ENCODE measurements around the gene USP10. TPM values are rescaled to one million over a fixed set of nuclear protein-coding genes. Genes with fewer than 3 reads are reported as not detected.

Gene USP10
- total RNA-seq, 2 experiments from 2014 or later = 105 to 108 TPM

DNA sequence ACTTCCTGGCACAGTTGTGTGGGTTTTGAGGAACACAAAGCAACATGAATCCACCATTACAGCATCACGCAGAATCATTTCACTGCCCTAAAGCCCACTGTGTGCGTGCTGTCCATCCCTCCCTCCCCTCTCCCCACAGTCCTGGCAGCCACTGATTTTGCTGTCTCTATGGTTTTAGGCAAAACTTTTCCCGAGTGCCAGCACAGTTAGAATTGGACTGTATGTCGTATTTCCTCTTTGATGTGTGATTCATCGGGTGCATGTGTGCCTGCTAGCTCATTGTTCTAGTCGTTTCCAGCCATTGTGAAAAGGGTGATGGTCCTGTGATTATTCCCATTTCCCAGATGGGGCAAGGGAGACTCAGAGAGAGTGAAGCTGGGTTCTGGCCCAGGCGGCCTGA, 38.8 kb upstream of the USP10 start:
- peaks cover 56% of the 10 kb centered on the region for H3K36me3 Mint-ChIP-seq
- POLR2A ChIA-PET = no interaction called here

DNA sequence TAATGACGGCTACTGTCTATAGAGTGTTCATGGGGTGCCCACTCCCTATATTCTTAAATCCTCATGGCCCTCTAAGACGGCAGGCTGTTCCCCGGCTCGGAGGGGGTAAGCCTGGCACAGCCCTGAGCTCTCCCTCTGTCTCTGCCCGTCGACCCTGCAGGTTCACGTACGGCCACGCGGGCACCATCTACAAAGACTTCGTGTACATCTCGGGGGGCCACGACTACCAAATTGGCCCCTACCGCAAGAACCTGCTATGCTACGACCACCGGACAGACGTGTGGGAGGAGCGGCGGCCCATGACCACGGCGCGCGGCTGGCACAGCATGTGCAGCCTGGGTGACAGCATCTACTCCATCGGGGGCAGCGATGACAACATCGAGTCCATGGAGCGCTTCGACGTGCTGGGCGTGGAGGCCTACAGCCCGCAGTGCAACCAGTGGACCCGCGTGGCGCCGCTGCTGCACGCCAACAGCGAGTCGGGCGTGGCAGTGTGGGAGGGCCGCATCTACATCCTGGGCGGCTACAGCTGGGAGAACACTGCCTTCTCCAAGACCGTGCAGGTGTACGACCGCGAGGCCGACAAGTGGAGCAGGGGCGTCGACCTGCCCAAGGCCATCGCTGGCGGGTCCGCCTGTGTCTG, 38.3 kb upstream of the USP10 start:
- ChIA-PET POLR2A (no interaction called here), CTCF (interaction anchor here (2.0 to 3.2 kb wide), 3 partner anchors 11 to 77 kb away, joined by 4 to 20 read pairs (median 5); no protein-coding TSS in a partner anchor)
- no peaks in the 10 kb centered on the region for H3K27me3 Mint-ChIP-seq
- no peak for DNase-seq
- intact Hi-C loops (cut with micrococcal nuclease) = no loop called here
- H3K4me3 Mint-ChIP-seq = no peak overlapping the region
- H3K36me3 Mint-ChIP-seq = peaks cover 56% of the 10 kb centered on the region
- H3K4me1 Mint-ChIP-seq (ENCODE audit: low read depth) = peaks cover 6% of the 10 kb centered on the region
- H3K9me3 Mint-ChIP-seq = no peaks in the 10 kb centered on the region
- H3K27ac Mint-ChIP-seq = no peak overlapping the region

More for the DNA sequence above, 38.8 kb upstream of the USP10 start:
- H3K27me3 Mint-ChIP-seq = no peaks in the 10 kb centered on the region
- H3K4me1 Mint-ChIP-seq (ENCODE audit: low read depth) = peaks cover 8% of the 10 kb centered on the region
- DNase-seq = no peak
- intact Hi-C loops (cut with micrococcal nuclease) = no loop called here
- H3K4me3 Mint-ChIP-seq = no peak overlapping the region
- no peak overlapping the region for H3K27ac Mint-ChIP-seq
- H3K9me3 Mint-ChIP-seq = no peaks in the 10 kb centered on the region
- CTCF ChIA-PET = interaction anchor here (2.7 kb wide), 1 partner anchor 11 kb away, joined by 8 read pairs; no protein-coding TSS in a partner anchor

DNA sequence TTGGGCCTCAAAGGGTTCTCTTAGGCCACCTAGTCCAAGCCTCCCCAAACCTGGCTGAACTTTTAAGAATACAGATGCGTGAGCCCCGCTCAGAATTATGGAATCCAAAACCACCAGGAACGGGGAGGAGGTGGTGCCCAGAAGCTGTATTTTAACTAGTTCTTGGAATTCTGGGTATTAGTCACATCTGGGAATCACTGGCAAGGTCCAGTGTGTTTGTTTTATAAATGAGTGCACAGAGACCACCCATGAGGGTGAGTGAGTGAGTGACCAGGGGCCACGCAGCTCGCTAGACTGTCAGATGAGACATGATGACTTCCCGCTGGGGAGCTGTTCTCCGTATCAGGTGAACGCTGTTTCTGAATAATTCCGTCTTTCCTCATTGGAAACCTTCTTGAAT, 37.3 kb upstream of the USP10 start:
- no peak overlapping the region for H3K4me3 Mint-ChIP-seq
- intact Hi-C loops (cut with micrococcal nuclease) = no loop called here
- no peaks in the 10 kb centered on the region for H3K9me3 Mint-ChIP-seq
- H3K27me3 Mint-ChIP-seq = no peaks in the 10 kb centered on the region
- H3K36me3 Mint-ChIP-seq = peaks cover 51% of the 10 kb centered on the region
- ChIA-PET CTCF (interaction anchor here (0.6 to 3.2 kb wide), 7 partner anchors 9 to 591 kb away, joined by 3 to 20 read pairs (median 4); no protein-coding TSS in a partner anchor), POLR2A (no interaction called here)
- no peak overlapping the region for H3K27ac Mint-ChIP-seq
- H3K4me1 Mint-ChIP-seq (ENCODE audit: low read depth) = peaks cover 4% of the 10 kb centered on the region
- DNase-seq = no peak

DNA sequence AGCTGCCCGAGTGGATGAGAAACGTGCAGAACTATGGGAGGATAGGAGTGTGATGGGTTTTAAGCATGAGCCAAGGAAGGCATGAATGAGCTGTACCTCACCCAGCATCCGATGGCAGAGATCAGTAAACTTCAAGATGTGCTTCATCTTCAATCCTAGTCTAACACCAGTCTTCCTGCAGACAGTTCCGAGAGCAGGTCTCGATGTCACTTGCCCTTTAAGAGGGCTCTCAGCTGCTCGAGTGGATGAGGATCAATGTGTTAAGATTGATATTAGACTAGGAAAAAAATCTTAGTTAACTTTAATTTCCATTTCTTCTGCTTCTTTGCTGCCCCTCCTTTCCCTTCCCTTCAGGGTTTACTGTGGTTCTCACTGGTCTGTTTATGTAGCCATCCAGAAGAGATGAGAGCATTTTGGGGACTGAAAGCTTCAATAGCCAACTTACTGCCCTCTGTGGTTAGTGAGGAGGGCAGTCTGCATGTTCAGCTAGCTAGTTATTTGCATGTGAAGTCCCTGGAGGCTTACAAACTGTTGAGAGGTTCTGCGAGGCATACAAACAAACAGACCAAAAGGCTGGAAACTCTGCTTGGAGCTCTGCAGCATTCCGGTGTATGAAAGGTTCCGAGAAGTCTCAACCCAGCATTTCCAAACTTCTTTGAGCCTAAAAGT, 36.2 kb upstream of the USP10 start:
- Mint-ChIP-seq H3K4me3 (no peak overlapping the region), H3K4me1 (ENCODE audit: low read depth) (peaks cover 1% of the 10 kb centered on the region), H3K9me3 (no peaks in the 10 kb centered on the region), H3K27ac (no peak overlapping the region), H3K36me3 (peaks cover 42% of the 10 kb centered on the region), H3K27me3 (no peaks in the 10 kb centered on the region)
- POLR2A ChIA-PET = interaction anchor here (0.9 kb wide), 1 partner anchor 42 kb away, joined by 3 read pairs; no protein-coding TSS in a partner anchor
- CTCF ChIA-PET = interaction anchor here (1.9 to 3.2 kb wide), 4 partner anchors 9 to 75 kb away, joined by 4 to 20 read pairs (median 6); no protein-coding TSS in a partner anchor
- intact Hi-C loops (cut with micrococcal nuclease) = no loop called here
- no peak for DNase-seq

DNA sequence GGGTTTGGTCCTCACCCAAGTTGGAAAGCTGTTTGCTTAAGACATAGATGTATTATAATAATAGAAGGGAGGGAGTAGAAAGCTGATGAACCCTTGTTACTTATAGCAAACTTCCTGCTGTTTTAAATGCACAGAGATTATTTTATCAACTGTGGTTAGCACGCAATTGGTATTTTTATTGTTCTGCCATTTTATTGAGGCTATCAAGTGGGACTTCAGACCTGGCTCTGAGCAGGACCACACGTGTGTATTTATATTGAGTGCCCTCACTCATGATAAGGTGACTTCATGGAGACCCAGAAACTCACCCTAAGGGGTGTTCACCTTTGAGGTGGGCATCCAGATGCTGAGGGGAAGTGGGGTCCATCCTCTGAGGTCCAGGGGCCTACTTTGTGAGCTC, 34.4 kb upstream of the USP10 start:
- Mint-ChIP-seq H3K36me3 (peaks cover 31% of the 10 kb centered on the region), H3K27me3 (no peaks in the 10 kb centered on the region), H3K4me1 (ENCODE audit: low read depth) (no peaks in the 10 kb centered on the region), H3K9me3 (no peaks in the 10 kb centered on the region), H3K4me3 (no peak overlapping the region), H3K27ac (no peak overlapping the region)
- ChIA-PET CTCF (interaction anchor here (0.6 to 2.3 kb wide), 2 partner anchors 73 to 90 kb away, joined by 3 to 10 read pairs; no protein-coding TSS in a partner anchor), POLR2A (no interaction called here)
- DNase-seq = no peak
- intact Hi-C loops (cut with micrococcal nuclease) = no loop called here

DNA sequence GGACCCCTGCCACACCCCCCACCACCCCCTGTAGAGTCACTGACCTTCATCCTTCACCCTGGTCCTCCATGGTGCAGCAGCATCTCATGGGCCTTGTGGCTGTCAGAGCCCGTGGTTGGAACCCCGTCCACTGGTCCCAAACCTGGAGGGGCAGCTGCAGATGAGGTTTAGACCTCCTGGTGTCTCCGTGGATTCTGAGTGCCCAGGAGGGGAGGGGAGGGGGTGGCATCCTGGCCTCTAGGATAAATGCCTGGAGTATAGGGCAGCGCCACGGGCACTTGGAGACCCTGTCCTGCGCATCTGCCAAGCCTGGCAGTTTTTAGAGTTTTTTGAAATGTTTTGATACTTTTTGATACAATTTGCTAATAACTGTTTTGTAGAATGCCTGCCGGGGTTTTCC, 34.0 kb upstream of the USP10 start:
- no peaks in the 10 kb centered on the region for H3K9me3 Mint-ChIP-seq
- no peak overlapping the region for H3K4me3 Mint-ChIP-seq
- H3K4me1 Mint-ChIP-seq (ENCODE audit: low read depth) = no peaks in the 10 kb centered on the region
- H3K27me3 Mint-ChIP-seq = no peaks in the 10 kb centered on the region
- intact Hi-C loops (cut with micrococcal nuclease) = no loop called here
- H3K27ac Mint-ChIP-seq = no peak overlapping the region
- H3K36me3 Mint-ChIP-seq = peaks cover 31% of the 10 kb centered on the region
- CTCF ChIA-PET = interaction anchor here (0.6 to 2.3 kb wide), 3 partner anchors 60 to 89 kb away, joined by 3 to 10 read pairs (median 4); no protein-coding TSS in a partner anchor
- POLR2A ChIA-PET = no interaction called here
- DNase-seq = no peak

DNA sequence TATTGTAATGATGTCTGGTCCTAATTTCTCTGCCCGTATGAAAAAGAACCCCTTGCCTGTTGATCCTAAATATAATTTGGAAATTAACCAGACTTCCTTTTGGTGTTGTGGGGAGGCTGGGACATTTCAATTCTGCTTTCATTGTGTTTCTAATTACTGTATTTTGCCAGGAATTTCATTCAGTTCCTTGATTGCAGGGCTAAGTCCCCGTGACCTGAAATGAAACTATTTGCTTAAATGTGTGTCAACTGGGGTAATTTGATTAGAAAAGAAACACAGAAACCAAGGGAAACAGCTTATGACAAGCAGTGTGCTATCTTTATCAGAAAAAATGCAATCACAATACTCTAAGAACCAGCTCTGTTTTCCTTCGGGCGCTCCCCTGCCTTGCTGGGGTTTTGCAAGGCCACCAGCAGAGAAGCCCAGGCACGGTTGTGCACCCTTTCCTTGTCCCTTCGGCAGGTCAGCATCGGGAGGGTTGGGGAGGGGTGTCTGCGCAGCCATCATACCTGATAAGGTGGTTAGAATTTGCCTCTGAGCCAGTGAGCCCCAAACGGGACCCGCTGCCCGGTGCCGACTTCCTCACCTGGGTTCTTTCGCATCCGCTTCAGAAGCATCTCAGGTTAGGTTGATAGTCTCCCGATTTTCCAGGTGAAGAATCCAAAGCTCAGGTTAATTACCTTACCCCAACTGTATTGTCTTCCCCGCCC, 32.0 kb upstream of the USP10 start:
- no peaks in the 10 kb centered on the region for H3K27me3 Mint-ChIP-seq
- DNase-seq = no peak
- intact Hi-C loops (cut with micrococcal nuclease) = no loop called here
- H3K4me1 Mint-ChIP-seq (ENCODE audit: low read depth) = peaks cover 1% of the 10 kb centered on the region
- H3K36me3 Mint-ChIP-seq = peaks cover 13% of the 10 kb centered on the region
- no peak overlapping the region for H3K4me3 Mint-ChIP-seq
- ChIA-PET POLR2A (no interaction called here), CTCF (interaction anchor here (2.9 kb wide), 1 partner anchor 58 kb away, joined by 26 read pairs; no protein-coding TSS in a partner anchor)
- H3K27ac Mint-ChIP-seq = no peak overlapping the region
- H3K9me3 Mint-ChIP-seq = no peaks in the 10 kb centered on the region

DNA sequence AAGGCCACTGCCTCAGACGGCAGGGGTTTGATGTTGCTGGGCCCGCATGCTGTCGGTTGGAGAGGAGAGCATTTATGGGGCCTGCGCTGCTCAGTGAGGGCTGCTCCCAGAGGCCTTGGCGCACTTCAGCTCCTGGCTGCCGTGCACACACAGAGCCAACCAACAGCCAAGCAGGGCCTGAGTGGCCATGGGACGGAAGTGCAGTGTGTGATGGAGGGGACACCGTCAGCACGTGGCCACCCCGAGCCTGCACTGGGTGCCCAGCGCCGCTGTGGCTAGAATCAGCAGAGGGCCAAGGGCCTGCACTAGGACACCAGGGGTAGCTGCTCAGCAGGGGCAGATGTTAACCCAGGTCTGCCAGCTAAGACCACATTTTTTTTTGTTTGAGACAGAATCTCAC, 29.7 kb upstream of the USP10 start:
- Mint-ChIP-seq H3K27ac (no peak overlapping the region), H3K4me1 (ENCODE audit: low read depth) (peaks cover 1% of the 10 kb centered on the region), H3K36me3 (peaks cover 4% of the 10 kb centered on the region), H3K9me3 (no peaks in the 10 kb centered on the region), H3K4me3 (no peak overlapping the region), H3K27me3 (no peaks in the 10 kb centered on the region)
- CTCF ChIA-PET = interaction anchor here (1.2 to 2.9 kb wide), 5 partner anchors 48 to 301 kb away, joined by 3 to 26 read pairs (median 5); no protein-coding TSS in a partner anchor
- DNase-seq = no peak
- intact Hi-C loops (cut with micrococcal nuclease) = no loop called here
- POLR2A ChIA-PET = no interaction called here

DNA sequence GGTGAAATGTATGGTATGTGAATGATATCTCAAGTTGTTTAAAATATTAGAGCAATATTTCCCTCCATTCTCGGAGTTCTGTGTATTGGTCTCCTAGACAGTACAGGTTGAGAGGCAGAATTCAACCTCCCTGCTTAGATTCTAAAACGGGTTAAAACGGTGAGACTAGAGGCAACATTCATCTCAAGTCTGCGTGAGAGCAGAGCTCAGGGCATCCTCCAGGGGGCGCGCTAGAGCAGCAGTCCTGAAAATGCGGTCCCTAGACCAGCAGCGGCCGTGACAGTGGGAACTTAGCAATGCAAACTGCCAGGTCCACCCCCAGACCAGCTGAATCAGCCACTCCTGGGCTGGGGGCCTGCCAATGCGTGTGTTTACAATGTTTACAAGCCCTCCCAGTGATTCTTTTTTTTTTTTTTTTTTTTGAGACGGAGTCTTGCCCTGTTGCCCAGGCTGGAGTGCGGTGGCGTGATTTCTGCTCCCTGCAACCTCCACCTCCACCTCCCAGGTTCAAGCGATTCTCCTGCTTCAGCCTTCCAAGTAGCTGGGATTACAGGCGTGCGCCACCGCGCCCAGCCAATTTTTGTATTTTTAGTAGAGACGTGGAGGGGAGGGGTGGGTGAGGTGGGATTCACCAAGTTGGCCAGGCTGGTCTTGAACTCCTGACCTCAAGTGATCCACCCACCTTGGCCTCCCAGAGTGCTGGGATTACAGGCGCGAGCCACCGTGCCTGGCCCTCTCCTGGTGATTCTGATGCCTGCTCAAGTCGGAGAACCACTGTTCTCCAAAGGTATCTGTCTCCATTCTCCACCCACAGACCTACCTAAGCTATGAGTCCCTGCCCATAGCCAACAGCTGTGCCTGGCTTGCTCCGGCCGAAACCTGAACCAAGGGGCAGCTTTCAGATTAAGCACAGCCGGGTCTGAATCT, 27.3 kb upstream of the USP10 start:
- CTCF ChIA-PET = interaction anchor here (0.6 to 4.4 kb wide), 48 partner anchors 9 to 1147 kb away, joined by 3 to 93 read pairs (median 6); partner anchors contain the start of gene KLHL36
- H3K27me3 Mint-ChIP-seq = no peaks in the 10 kb centered on the region
- no peaks in the 10 kb centered on the region for H3K9me3 Mint-ChIP-seq
- no peak overlapping the region for H3K4me3 Mint-ChIP-seq
- H3K36me3 Mint-ChIP-seq = peaks cover 2% of the 10 kb centered on the region
- peaks cover 1% of the 10 kb centered on the region for H3K4me1 Mint-ChIP-seq (ENCODE audit: low read depth)
- POLR2A ChIA-PET = interaction anchor here (0.8 kb wide), 1 partner anchor 67 kb away, joined by 3 read pairs; no protein-coding TSS in a partner anchor
- peak; percentile 88 for DNase-seq
- intact Hi-C loops (cut with micrococcal nuclease) = loop anchor here (1.0 kb wide), 1 partner anchor 54 kb away; no protein-coding TSS in a partner anchor
- H3K27ac Mint-ChIP-seq = no peak overlapping the region

DNA sequence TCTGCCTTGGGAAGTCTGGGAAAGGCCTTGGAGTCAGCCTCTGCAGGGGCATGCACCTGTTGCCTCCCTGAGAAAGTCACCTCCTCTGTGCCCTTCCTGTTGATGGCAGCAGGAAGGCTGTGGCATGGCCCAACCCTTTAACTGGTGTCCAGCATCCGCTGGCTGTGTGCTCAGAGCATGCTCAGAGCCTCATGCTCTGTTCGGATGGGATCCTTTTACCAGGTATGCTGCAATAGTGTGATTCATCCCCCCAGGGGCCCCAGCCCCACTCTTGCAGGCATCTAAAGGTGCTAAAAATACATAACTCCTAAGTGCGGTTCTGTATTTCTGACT, 26.6 kb upstream of the USP10 start:
- ChIA-PET CTCF (interaction anchor here (0.8 to 4.4 kb wide), 17 partner anchors 8 to 304 kb away, joined by 3 to 93 read pairs (median 8); no protein-coding TSS in a partner anchor), POLR2A (no interaction called here)
- Mint-ChIP-seq H3K27me3 (no peaks in the 10 kb centered on the region), H3K9me3 (no peaks in the 10 kb centered on the region), H3K27ac (no peak overlapping the region), H3K36me3 (peaks cover under 1% of the 10 kb centered on the region), H3K4me1 (ENCODE audit: low read depth) (peaks cover 1% of the 10 kb centered on the region), H3K4me3 (no peak overlapping the region)
- intact Hi-C loops (cut with micrococcal nuclease) = no loop called here
- DNase-seq = no peak

DNA sequence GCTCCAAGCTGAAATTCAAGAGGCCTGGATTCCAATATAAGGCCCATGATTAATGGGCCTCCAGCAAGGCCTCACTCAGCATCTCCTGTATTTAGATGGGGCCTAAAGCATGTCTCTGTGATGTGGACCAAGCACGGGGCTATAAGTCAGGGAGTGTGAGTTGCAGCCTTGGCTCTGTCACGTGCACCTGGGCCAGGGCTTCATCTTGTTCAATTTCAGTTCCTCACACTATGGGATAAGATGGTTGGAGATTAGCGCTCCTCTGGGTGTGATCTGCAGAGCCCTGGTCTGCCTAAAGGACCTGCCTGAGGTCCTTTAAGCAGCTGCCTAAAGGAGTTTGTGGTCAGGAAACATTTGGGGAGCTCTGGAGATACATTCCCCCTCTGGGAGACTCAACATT, 26.2 kb upstream of the USP10 start:
- no peaks in the 10 kb centered on the region for H3K36me3 Mint-ChIP-seq
- no peak overlapping the region for H3K27ac Mint-ChIP-seq
- intact Hi-C loops (cut with micrococcal nuclease) = no loop called here
- H3K4me3 Mint-ChIP-seq = no peak overlapping the region
- ChIA-PET CTCF (interaction anchor here (1.5 to 4.4 kb wide), 10 partner anchors 8 to 279 kb away, joined by 3 to 93 read pairs (median 8); no protein-coding TSS in a partner anchor), POLR2A (no interaction called here)
- H3K9me3 Mint-ChIP-seq = no peaks in the 10 kb centered on the region
- H3K27me3 Mint-ChIP-seq = no peaks in the 10 kb centered on the region
- no peak for DNase-seq
- peaks cover 1% of the 10 kb centered on the region for H3K4me1 Mint-ChIP-seq (ENCODE audit: low read depth)
